Keratinocyte (primary cell): ENCODE measurements around the gene FHAD1.

Source experiments
- EZH2 ChIP-seq: IDR thresholded peaks from one replicate; pipeline ENCODE4 v1.6.1; 2012; ENCODE audit warnings: inconsistent platforms, mild to moderate bottlenecking, low read length, moderate library complexity
- TF ChIP-seq, protein P1 (sequence below), 3 experiments: IDR thresholded peaks in 1 of 3; conservative IDR thresholded peaks in 1 of 3; optimal IDR thresholded peaks in 1 of 3; 2 replicates in 2 of 3; 3 replicates in 1 of 3; pipeline versions ENCODE3 to v1.5.1; 2011; ENCODE audit warnings: low read length in 3 of 3, mild to moderate bottlenecking in 3 of 3, moderate library complexity in 2 of 3, control low read depth in 1 of 3, inconsistent platforms in 1 of 3; ENCODE audit not compliant: insufficient read depth in 2 of 3; ENCODE audit errors: extremely low read depth in 1 of 3

DNA sequence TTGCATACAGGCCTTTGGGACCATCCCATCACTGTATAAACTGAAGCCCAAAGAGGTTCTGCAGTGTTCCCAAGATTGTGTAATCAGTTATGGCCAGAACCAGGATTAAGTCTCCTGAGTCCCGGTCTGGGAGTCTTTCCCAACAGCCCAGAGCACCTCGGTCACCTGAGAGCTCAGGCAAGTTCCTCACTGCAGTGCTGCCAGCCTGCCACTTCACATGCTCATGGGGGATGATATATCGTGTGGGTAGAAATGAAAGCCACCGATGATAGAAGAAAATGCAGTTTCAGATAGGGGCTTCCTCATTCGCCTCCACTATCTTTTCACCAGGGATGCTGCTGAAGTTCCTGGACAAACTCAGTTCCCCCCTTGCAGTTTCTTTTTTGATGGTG is 30.4 kb downstream of the FHAD1 start:
- TF ChIP-seq, protein P1, sequence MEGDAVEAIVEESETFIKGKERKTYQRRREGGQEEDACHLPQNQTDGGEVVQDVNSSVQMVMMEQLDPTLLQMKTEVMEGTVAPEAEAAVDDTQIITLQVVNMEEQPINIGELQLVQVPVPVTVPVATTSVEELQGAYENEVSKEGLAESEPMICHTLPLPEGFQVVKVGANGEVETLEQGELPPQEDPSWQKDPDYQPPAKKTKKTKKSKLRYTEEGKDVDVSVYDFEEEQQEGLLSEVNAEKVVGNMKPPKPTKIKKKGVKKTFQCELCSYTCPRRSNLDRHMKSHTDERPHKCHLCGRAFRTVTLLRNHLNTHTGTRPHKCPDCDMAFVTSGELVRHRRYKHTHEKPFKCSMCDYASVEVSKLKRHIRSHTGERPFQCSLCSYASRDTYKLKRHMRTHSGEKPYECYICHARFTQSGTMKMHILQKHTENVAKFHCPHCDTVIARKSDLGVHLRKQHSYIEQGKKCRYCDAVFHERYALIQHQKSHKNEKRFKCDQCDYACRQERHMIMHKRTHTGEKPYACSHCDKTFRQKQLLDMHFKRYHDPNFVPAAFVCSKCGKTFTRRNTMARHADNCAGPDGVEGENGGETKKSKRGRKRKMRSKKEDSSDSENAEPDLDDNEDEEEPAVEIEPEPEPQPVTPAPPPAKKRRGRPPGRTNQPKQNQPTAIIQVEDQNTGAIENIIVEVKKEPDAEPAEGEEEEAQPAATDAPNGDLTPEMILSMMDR (optimal IDR thresholded peaks at IDR 0.05 in 1 of 3, IDR thresholded peaks at IDR 0.05 in 1 of 3, conservative IDR thresholded peaks at IDR 0.05 in 1 of 3; ENCODE audit: extremely low read depth in 1 of 3, insufficient read depth in 2 of 3, low read length in 3 of 3): no peak
- no peak for TF ChIP-seq EZH2
